IMR-90 (cell line): ENCODE measurements around the gene LCE1B. TPM values are rescaled to one million over a fixed set of nuclear protein-coding genes. Genes with fewer than 3 reads are reported as not detected.

Experiments
- ATAC-seq: fragments of 200-7000 bp; cut with Tn5 transposase; 2 replicates; pipeline ENCODE4 v1.9.1; 2020; ENCODE audit warnings: low read depth, mild to moderate bottlenecking, moderate library complexity
- BruUV-seq: library from RNA; stranded (reverse); fragments of 400-500 nt; replicated peaks from 2 replicates; lab custom pipeline; 2021; lab: Mats Ljungman, UMichigan
- CTCF ChIA-PET: fragments of 300-600 bp; formaldehyde crosslinking; extraction: SDS; loops from one replicate; lab custom pipeline; 2021; ENCODE audit warnings: antibody characterized with exemption; lab: Yijun Ruan, JAX
- POLR2A ChIA-PET: fragments of 300-600 bp; sonication (Branson Sonifier 250); formaldehyde crosslinking; loops from one replicate; lab custom pipeline; 2022; ENCODE audit warnings: antibody characterized with exemption; ENCODE audit not compliant: unreplicated experiment; lab: Charles Lee
- DNase-seq: peaks from one replicate; pipeline ENCODE4 v3.0.0; 2013
- H2AFZ ChIP-seq: replicated peaks from 2 replicates; pipeline ENCODE3; 2013; ENCODE audit warnings: low read length, mild to moderate bottlenecking; ENCODE audit not compliant: poor library complexity
- H2AK5ac ChIP-seq: 2 replicates; pipeline ENCODE4 v1.6.1; 2013; ENCODE audit warnings: low read depth, low read length, inconsistent platforms
- H2AK9ac ChIP-seq: replicated peaks from 2 replicates; pipeline ENCODE3; 2013; ENCODE audit warnings: mild to moderate bottlenecking, low read depth, low read length, moderate library complexity; ENCODE audit not compliant: poor library complexity
- H2BK120ac ChIP-seq: 2 replicates; pipeline ENCODE4 v1.6.1; 2013; ENCODE audit warnings: low read depth, low read length, inconsistent platforms
- H2BK15ac ChIP-seq: 3 replicates; pipeline ENCODE4 v1.6.1; 2013; ENCODE audit warnings: low read depth, low read length, inconsistent platforms
- H2BK20ac ChIP-seq: 2 replicates; pipeline ENCODE4 v1.6.1; 2013; ENCODE audit warnings: low read depth, mild to moderate bottlenecking, inconsistent platforms, low read length, moderate library complexity
- H2BK5ac ChIP-seq: 2 replicates; pipeline ENCODE4 v1.6.1; 2013; ENCODE audit warnings: mild to moderate bottlenecking, low read depth, low read length, inconsistent platforms; ENCODE audit not compliant: poor library complexity, severe bottlenecking
- H3K14ac ChIP-seq: replicated peaks from 2 replicates; pipeline ENCODE4 v1.6.1; 2013; ENCODE audit warnings: low read depth, low read length, inconsistent platforms
- H3K18ac ChIP-seq: 2 replicates; pipeline ENCODE4 v1.6.1; 2013; ENCODE audit warnings: low read depth, low read length, control low read depth
- H3K23ac ChIP-seq: 2 replicates; pipeline ENCODE4 v1.6.1; 2013; ENCODE audit warnings: low read depth, low read length, inconsistent platforms
- H3K27ac ChIP-seq: 2 replicates; pipeline ENCODE4 v1.5.1; 2013; ENCODE audit warnings: mild to moderate bottlenecking, control low read depth, low read length; ENCODE audit not compliant: insufficient read depth
- H3K27me3 ChIP-seq: 2 replicates; pipeline ENCODE4 v1.6.1; 2013; ENCODE audit warnings: low read length; ENCODE audit not compliant: control insufficient read depth, insufficient read depth
- H3K36me3 ChIP-seq: 2 replicates; pipeline ENCODE4 v1.6.1; 2013; ENCODE audit warnings: low read length, mixed read lengths; ENCODE audit not compliant: control insufficient read depth, insufficient read depth
- H3K4ac ChIP-seq: 2 replicates; pipeline ENCODE4 v1.6.1; 2013; ENCODE audit warnings: low read depth, low read length, inconsistent platforms
- H3K4me1 ChIP-seq: 2 replicates; pipeline ENCODE4 v1.6.1; 2013; ENCODE audit warnings: low read length, mixed read lengths; ENCODE audit not compliant: control insufficient read depth, insufficient read depth
- H3K4me2 ChIP-seq: 2 replicates; pipeline ENCODE4 v1.6.1; 2013; ENCODE audit warnings: low read depth, mild to moderate bottlenecking, control low read depth, low read length, moderate library complexity
- H3K4me3 ChIP-seq: 2 replicates; pipeline ENCODE4 v1.5.1; 2013; ENCODE audit warnings: low read depth, mild to moderate bottlenecking, control low read depth, low read length, moderate library complexity; ENCODE audit not compliant: insufficient read depth
- H3K56ac ChIP-seq: 2 replicates; pipeline ENCODE4 v1.6.1; 2013; ENCODE audit warnings: low read length, inconsistent platforms; ENCODE audit not compliant: insufficient read depth; ENCODE audit errors: extremely low read depth
- H3K79me1 ChIP-seq, 2 experiments: 2 replicates each; pipeline ENCODE4 v1.6.1; 2013; ENCODE audit warnings: low read length in 2 of 2, inconsistent platforms in 1 of 2, low read depth in 1 of 2
- H3K9ac ChIP-seq: 2 replicates; pipeline ENCODE4 v1.6.1; 2013; ENCODE audit warnings: low read depth, low read length, control low read depth
- H3K9me1 ChIP-seq: 2 replicates; pipeline ENCODE4 v1.6.1; 2013; ENCODE audit warnings: low read length, inconsistent platforms; ENCODE audit not compliant: insufficient read depth
- H3K9me3 ChIP-seq: 2 replicates; pipeline ENCODE4 v1.6.1; 2013; ENCODE audit warnings: low read length; ENCODE audit not compliant: control insufficient read depth, insufficient read depth
- H4K20me1 ChIP-seq: 2 replicates; pipeline ENCODE4 v1.6.1; 2013; ENCODE audit warnings: low read length, inconsistent platforms; ENCODE audit not compliant: insufficient read depth
- H4K5ac ChIP-seq: 2 replicates; pipeline ENCODE4 v1.6.1; 2013; ENCODE audit warnings: mild to moderate bottlenecking, low read depth, low read length, control low read depth
- H4K8ac ChIP-seq, 2 experiments: 2 replicates each; pipeline ENCODE4 v1.6.1; 2013; ENCODE audit warnings: low read depth in 2 of 2, low read length in 2 of 2, control low read depth in 1 of 2, inconsistent platforms in 1 of 2
- H4K91ac ChIP-seq: 2 replicates; pipeline ENCODE4 v1.6.1; 2013; ENCODE audit warnings: low read depth, low read length, inconsistent platforms; ENCODE audit not compliant: insufficient read depth
- RAD21 ChIP-seq: IDR thresholded peaks from 2 replicates; pipeline ENCODE4 v1.6.1; 2012; ENCODE audit warnings: low read length, improper control_type of control experiment
- SMC3 ChIP-seq: fragments of 150-350 bp; IDR thresholded peaks from 2 replicates; pipeline ENCODE4 v1.6.1; 2016; ENCODE audit warnings: low read depth, mild to moderate bottlenecking, antibody characterized with exemption, low read length, moderate library complexity
- WGBS, 2 experiments: methylation state at CpG; one replicate each; pipeline versions ENCODE4 v1.1.5 to v1.1.7; 2013; ENCODE audit warnings: missing lambda C conversion rate in 2 of 2; ENCODE audit not compliant: insufficient read length in 1 of 2; ENCODE audit errors: extremely low coverage in 2 of 2; 5-methylcytosine and 5-hydroxymethylcytosine counted together
- dilution Hi-C: fragments of 300-500 bp; cut with HindIII; formaldehyde crosslinking; loops from one replicate; pipeline ENCODE4 v1.14.3; 2018; ENCODE audit warnings: low sequenced_read_pairs; ENCODE audit not compliant: unreplicated experiment
- in situ Hi-C: fragments of 300-500 bp; cut with MboI; formaldehyde crosslinking; loops from 3 replicates; pipeline ENCODE4 v1.14.3; 2019; ENCODE audit warnings: low sequenced_read_pairs, inconsistent platforms, mixed read lengths
- intact Hi-C: fragments of 100-400 bp; cut with micrococcal nuclease; formaldehyde crosslinking; loops from 2 replicates; pipeline ENCODE4 v1.10.0; 2022
- polyA plus RNA-seq, 3 experiments: library from polyadenylated mRNA; depleted of rRNA; stranded (reverse); fragments of >200 nt; gene quantifications; 2 replicates each; pipeline ENCODE4 v1.2.3, GENCODE V29; 2012; ENCODE audit warnings: low replicate concordance in 1 of 3
- total RNA-seq: library from RNA; depleted of rRNA; stranded (reverse); fragments of >200 nt; gene quantifications from 2 replicates; pipeline ENCODE4 v1.2.3, GENCODE V29; 2012

LCE1B gene
- total and polyA plus RNA-seq, 2 of the 4 experiments (the other 2 are of a cell fraction), result not detected

GRCh38 chr1:152796421-152796820 lies 15.3 kb upstream of the LCE1B start, which contains the start of gene LCE1D:
Gene LCE1D, plus strand, starts transcription at chr1:152796721. Its CDS starts 1,074 bp downstream, at chr1:152797795.
- dilution Hi-C loops, result no loop called here
- CTCF ChIA-PET, result no interaction called here
- no peak within 1 kb of the TSS for H3K56ac ChIP-seq
- no peak within 1 kb of the TSS for H3K18ac ChIP-seq
- DNase-seq, result no peak
- BruUV-seq, result no TSS peak
- no peak within 1 kb of the TSS for H2BK20ac ChIP-seq
- no peak within 1 kb of the TSS for H3K23ac ChIP-seq
- no peak within 1 kb of the TSS for H3K4me2 ChIP-seq
- WGBS, 2 experiments, result no CpG with 5 or more reads among the region's 3 CpGs
- no peaks in the 10 kb centered on the region for H3K36me3 ChIP-seq
- no peak within 1 kb of the TSS for H2AFZ ChIP-seq
- no peaks in the 10 kb centered on the region for H3K4me1 ChIP-seq
- no peak within 1 kb of the TSS for H2BK5ac ChIP-seq
- H3K4ac ChIP-seq, result no peak within 1 kb of the TSS
- H2BK120ac ChIP-seq, result no peak within 1 kb of the TSS
- intact Hi-C loops, result no loop called here
- no peak within 1 kb of the TSS for H3K4me3 ChIP-seq
- H4K8ac ChIP-seq, result no peak within 1 kb of the TSS
- TF ChIP-seq SMC3, result no peak
- TF ChIP-seq RAD21, result no peak
- in situ Hi-C loops, result no loop called here
- no peak within 1 kb of the TSS for H3K27ac ChIP-seq
- no peak for ATAC-seq
- no peak within 1 kb of the TSS for H2AK5ac ChIP-seq
- H4K20me1 ChIP-seq, result no peaks in the 10 kb centered on the region
- H4K5ac ChIP-seq, result no peak within 1 kb of the TSS
- POLR2A ChIA-PET, result no interaction called here
- no peak within 1 kb of the TSS for H3K9ac ChIP-seq
- no peak within 1 kb of the TSS for H2BK15ac ChIP-seq
- no peaks in the 10 kb centered on the region for H3K9me1 ChIP-seq
- no peaks in the 10 kb centered on the region for H3K27me3 ChIP-seq
- no peaks in the 10 kb centered on the region for H3K79me1 ChIP-seq
- H2AK9ac ChIP-seq, result no peak within 1 kb of the TSS
- H3K14ac ChIP-seq, result no peak within 1 kb of the TSS
- H4K91ac ChIP-seq, result no peak within 1 kb of the TSS
- H3K9me3 ChIP-seq, result no peaks in the 10 kb centered on the region; the same call in 1 of the 2 replicates
